H1 (cell line): ENCODE measurements around the gene MED12L. TPM values are rescaled to one million over a fixed set of nuclear protein-coding genes. Genes with fewer than 3 reads are reported as not detected.

Source experiments
- CHD2 ChIP-seq: IDR thresholded peaks from 2 replicates; pipeline ENCODE4 v1.6.1; 2012; ENCODE audit warnings: low read length, improper control_type of control experiment
- KDM5A ChIP-seq: fragments of 200-600 bp; IDR thresholded peaks from 2 replicates; pipeline ENCODE4 v1.7.1; 2012; ENCODE audit warnings: mild to moderate bottlenecking, low read length, inconsistent platforms, mixed read lengths
- POLR2A ChIP-seq, 2 experiments: IDR thresholded peaks; 1 replicate in 1 of 2; 2 replicates in 1 of 2; pipeline ENCODE4 v1.6.1; 2011; ENCODE audit warnings: low read depth in 2 of 2, low read length in 2 of 2, mild to moderate bottlenecking in 2 of 2; ENCODE audit errors: control extremely low read depth in 1 of 2
- SP4 ChIP-seq: IDR thresholded peaks from 2 replicates; pipeline ENCODE4 v1.6.1; 2012; ENCODE audit warnings: low read length, inconsistent platforms
- polyA plus RNA-seq, 7 experiments: library from polyadenylated mRNA; depleted of rRNA in 3 of 7; stranded (reverse) in 5 of 7; unstranded in 2 of 7; fragments of >200 nt in 5 of 7; fragments of 200-250 nt in 2 of 7; gene quantifications; 1 replicate in 5 of 7; 2 replicates in 1 of 7; 4 replicates in 1 of 7; pipeline versions ENCODE4 v1.2.1 to v1.2.3, GENCODE V29; 2011 to 2013; ENCODE audit warnings: missing spikeins in 2 of 7, mixed read lengths in 2 of 7
- total RNA-seq: library from RNA; stranded (reverse); fragmentation: NEBNext Ultra II Directional; extraction: Animal tissue kit (Norgen Biotek cat#: 25700); gene quantifications from 2 replicates; pipeline ENCODE4 v1.2.1, GENCODE V29; 2021
- TF ChIP-seq, protein P1 (sequence below): fragments of 300-600 bp; sonication (generic); IDR thresholded peaks from 2 replicates; pipeline ENCODE4 v1.7.1; 2012; ENCODE audit warnings: low read length, moderate library complexity, mild to moderate bottlenecking, inconsistent platforms; ENCODE audit not compliant: insufficient replicate concordance
- TF ChIP-seq, protein P2 (sequence below): IDR thresholded peaks from 2 replicates; pipeline ENCODE4 v1.6.1; 2011; ENCODE audit warnings: low read length, improper control_type of control experiment
- TF ChIP-seq, protein P3 (sequence below), 3 experiments: IDR thresholded peaks; 1 replicate in 2 of 3; 2 replicates in 1 of 3; pipeline versions ENCODE4 v1.5.1 to v1.6.1; 2011; ENCODE audit warnings: low read length in 3 of 3, mild to moderate bottlenecking in 3 of 3, inconsistent platforms in 2 of 3, low read depth in 1 of 3, moderate library complexity in 1 of 3; ENCODE audit not compliant: insufficient read depth in 1 of 3; ENCODE audit errors: control extremely low read depth in 1 of 3
- TF ChIP-seq, protein P4 (sequence below): IDR thresholded peaks from 2 replicates; pipeline ENCODE4 v1.6.1; 2012; ENCODE audit warnings: inconsistent platforms

Gene MED12L
- total and polyA plus RNA-seq, 2 of the 8 experiments (the other 6 are each of a cell fraction or from before 2014, with no cell fraction given), result 3.6 to 26.2 TPM

DNA sequence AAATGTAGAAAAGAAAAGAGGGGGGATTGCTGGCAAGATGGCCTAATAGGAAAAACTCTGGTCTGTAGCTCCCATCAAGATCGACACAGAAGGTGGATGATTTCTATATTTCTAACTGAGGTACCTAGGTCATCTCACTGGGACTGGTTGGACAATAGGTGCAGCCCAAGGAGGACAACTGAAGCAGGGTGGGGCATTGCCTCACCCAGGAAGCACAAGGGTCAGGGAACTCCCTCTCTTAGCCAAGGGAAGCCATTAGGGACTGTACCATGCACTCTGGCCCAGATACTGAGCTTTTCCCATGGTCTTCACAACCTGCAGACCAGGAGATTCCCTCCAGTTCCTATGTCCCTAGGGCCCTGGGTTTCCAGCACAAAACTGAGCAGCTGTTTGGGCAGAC is 398.0 kb downstream of the MED12L start (continued):
- TF ChIP-seq, protein P1, sequence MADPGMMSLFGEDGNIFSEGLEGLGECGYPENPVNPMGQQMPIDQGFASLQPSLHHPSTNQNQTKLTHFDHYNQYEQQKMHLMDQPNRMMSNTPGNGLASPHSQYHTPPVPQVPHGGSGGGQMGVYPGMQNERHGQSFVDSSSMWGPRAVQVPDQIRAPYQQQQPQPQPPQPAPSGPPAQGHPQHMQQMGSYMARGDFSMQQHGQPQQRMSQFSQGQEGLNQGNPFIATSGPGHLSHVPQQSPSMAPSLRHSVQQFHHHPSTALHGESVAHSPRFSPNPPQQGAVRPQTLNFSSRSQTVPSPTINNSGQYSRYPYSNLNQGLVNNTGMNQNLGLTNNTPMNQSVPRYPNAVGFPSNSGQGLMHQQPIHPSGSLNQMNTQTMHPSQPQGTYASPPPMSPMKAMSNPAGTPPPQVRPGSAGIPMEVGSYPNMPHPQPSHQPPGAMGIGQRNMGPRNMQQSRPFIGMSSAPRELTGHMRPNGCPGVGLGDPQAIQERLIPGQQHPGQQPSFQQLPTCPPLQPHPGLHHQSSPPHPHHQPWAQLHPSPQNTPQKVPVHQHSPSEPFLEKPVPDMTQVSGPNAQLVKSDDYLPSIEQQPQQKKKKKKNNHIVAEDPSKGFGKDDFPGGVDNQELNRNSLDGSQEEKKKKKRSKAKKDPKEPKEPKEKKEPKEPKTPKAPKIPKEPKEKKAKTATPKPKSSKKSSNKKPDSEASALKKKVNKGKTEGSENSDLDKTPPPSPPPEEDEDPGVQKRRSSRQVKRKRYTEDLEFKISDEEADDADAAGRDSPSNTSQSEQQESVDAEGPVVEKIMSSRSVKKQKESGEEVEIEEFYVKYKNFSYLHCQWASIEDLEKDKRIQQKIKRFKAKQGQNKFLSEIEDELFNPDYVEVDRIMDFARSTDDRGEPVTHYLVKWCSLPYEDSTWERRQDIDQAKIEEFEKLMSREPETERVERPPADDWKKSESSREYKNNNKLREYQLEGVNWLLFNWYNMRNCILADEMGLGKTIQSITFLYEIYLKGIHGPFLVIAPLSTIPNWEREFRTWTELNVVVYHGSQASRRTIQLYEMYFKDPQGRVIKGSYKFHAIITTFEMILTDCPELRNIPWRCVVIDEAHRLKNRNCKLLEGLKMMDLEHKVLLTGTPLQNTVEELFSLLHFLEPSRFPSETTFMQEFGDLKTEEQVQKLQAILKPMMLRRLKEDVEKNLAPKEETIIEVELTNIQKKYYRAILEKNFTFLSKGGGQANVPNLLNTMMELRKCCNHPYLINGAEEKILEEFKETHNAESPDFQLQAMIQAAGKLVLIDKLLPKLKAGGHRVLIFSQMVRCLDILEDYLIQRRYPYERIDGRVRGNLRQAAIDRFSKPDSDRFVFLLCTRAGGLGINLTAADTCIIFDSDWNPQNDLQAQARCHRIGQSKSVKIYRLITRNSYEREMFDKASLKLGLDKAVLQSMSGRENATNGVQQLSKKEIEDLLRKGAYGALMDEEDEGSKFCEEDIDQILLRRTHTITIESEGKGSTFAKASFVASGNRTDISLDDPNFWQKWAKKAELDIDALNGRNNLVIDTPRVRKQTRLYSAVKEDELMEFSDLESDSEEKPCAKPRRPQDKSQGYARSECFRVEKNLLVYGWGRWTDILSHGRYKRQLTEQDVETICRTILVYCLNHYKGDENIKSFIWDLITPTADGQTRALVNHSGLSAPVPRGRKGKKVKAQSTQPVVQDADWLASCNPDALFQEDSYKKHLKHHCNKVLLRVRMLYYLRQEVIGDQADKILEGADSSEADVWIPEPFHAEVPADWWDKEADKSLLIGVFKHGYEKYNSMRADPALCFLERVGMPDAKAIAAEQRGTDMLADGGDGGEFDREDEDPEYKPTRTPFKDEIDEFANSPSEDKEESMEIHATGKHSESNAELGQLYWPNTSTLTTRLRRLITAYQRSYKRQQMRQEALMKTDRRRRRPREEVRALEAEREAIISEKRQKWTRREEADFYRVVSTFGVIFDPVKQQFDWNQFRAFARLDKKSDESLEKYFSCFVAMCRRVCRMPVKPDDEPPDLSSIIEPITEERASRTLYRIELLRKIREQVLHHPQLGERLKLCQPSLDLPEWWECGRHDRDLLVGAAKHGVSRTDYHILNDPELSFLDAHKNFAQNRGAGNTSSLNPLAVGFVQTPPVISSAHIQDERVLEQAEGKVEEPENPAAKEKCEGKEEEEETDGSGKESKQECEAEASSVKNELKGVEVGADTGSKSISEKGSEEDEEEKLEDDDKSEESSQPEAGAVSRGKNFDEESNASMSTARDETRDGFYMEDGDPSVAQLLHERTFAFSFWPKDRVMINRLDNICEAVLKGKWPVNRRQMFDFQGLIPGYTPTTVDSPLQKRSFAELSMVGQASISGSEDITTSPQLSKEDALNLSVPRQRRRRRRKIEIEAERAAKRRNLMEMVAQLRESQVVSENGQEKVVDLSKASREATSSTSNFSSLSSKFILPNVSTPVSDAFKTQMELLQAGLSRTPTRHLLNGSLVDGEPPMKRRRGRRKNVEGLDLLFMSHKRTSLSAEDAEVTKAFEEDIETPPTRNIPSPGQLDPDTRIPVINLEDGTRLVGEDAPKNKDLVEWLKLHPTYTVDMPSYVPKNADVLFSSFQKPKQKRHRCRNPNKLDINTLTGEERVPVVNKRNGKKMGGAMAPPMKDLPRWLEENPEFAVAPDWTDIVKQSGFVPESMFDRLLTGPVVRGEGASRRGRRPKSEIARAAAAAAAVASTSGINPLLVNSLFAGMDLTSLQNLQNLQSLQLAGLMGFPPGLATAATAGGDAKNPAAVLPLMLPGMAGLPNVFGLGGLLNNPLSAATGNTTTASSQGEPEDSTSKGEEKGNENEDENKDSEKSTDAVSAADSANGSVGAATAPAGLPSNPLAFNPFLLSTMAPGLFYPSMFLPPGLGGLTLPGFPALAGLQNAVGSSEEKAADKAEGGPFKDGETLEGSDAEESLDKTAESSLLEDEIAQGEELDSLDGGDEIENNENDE, result no peak
- TF ChIP-seq, protein P2, sequence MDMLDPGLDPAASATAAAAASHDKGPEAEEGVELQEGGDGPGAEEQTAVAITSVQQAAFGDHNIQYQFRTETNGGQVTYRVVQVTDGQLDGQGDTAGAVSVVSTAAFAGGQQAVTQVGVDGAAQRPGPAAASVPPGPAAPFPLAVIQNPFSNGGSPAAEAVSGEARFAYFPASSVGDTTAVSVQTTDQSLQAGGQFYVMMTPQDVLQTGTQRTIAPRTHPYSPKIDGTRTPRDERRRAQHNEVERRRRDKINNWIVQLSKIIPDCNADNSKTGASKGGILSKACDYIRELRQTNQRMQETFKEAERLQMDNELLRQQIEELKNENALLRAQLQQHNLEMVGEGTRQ, result no peak
- TF ChIP-seq, protein P3, sequence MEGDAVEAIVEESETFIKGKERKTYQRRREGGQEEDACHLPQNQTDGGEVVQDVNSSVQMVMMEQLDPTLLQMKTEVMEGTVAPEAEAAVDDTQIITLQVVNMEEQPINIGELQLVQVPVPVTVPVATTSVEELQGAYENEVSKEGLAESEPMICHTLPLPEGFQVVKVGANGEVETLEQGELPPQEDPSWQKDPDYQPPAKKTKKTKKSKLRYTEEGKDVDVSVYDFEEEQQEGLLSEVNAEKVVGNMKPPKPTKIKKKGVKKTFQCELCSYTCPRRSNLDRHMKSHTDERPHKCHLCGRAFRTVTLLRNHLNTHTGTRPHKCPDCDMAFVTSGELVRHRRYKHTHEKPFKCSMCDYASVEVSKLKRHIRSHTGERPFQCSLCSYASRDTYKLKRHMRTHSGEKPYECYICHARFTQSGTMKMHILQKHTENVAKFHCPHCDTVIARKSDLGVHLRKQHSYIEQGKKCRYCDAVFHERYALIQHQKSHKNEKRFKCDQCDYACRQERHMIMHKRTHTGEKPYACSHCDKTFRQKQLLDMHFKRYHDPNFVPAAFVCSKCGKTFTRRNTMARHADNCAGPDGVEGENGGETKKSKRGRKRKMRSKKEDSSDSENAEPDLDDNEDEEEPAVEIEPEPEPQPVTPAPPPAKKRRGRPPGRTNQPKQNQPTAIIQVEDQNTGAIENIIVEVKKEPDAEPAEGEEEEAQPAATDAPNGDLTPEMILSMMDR (IDR thresholded peaks at IDR 0.05; ENCODE audit: control extremely low read depth in 1 of 3, insufficient read depth in 1 of 3, low read depth in 1 of 3, low read length in 3 of 3), result no peak
- TF ChIP-seq CHD2 (no peak), POLR2A (IDR thresholded peaks at IDR 0.05; ENCODE audit: control extremely low read depth in 1 of 2, low read depth in 2 of 2, low read length in 2 of 2) (no peak), SP4 (no peak), KDM5A (no peak)
- TF ChIP-seq, protein P4, sequence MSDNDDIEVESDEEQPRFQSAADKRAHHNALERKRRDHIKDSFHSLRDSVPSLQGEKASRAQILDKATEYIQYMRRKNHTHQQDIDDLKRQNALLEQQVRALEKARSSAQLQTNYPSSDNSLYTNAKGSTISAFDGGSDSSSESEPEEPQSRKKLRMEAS, result no peak
- TF ChIP-seq, all 59 proteins: peak for 0
